GM12892 (cell line): ENCODE results near the gene SH3RF3.

Experiments used
- POLR2A ChIP-seq: IDR thresholded peaks from 2 replicates; pipeline ENCODE4 v1.6.1; 2011; ENCODE audit warnings: low read depth, low read length, control low read depth
- POLR2AphosphoS5 ChIP-seq: IDR thresholded peaks from 2 replicates; pipeline ENCODE4 v1.6.1; 2011; ENCODE audit warnings: low read depth, low read length, control low read depth
- TAF1 ChIP-seq: IDR thresholded peaks from 2 replicates; pipeline ENCODE4 v1.6.1; 2011; ENCODE audit warnings: low read depth, mild to moderate bottlenecking, control low read depth, low read length, borderline replicate concordance

DNA sequence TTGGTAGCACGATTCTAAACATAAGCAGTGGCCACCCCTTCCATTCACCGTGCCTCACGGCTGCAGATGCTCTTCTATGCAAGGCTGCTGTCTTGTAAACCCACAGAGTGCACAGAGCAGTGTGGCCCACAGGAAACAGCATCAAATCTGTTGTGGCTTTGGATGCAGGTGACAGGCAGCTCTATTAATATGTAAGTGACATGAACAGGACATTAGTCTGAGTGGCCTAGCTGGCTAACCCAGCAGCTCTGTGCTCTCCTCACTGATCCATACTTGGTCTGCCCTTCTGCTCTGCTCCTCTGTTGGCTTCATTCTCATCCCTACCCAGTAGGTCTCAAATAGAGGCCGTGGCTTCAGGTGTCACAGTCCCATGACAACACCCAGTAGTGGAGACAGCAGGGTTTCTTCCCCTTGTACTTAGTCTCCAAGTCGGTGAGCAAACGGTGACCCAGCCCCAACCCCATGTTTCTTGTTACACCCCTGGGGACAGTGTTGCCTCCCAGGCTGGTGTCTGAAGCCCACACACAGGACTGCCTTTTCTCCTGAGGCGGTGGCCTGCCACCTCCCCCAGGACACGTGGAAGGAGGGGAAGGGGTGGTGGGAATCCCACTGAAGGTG lies 5.8 kb downstream of the SH3RF3 start:
- no peak for TF ChIP-seq POLR2AphosphoS5
- no peak for TF ChIP-seq POLR2A
- TF ChIP-seq TAF1: no peak
